Natural killer cell treated with Interleukin-12 subunit alpha and Interleukin-12 subunit beta and Interleukin-15 and Interleukin-18, amount 100 ng/mL, for 72 hours (primary cell): ENCODE measurements around the gene MMEL1. TPM values are rescaled to one million over a fixed set of nuclear protein-coding genes. Genes with fewer than 3 reads are reported as not detected.
"Not testable (repeated sequence)": the region's sequence is repeated elsewhere in the genome, so short reads cannot be mapped to it uniquely, and the experiment has no call there.

Source experiments
- ATAC-seq, 2 donors: fragments of 150-1000 bp; cut with Tn5 transposase in 1 of 2; sonication (Bioruptor Pico), chemical (Tn5 transposase) in 1 of 2; 2 replicates each; pipeline ENCODE4 v1.10.0; 2021
- DNase-seq: peaks from one replicate; pipeline ENCODE4 v3.0.0; 2022; ENCODE audit warnings: low spot score
- H3K27ac Mint-ChIP-seq, 2 donors: 1 replicate in 1 of 2; 2 replicates in 1 of 2; pipeline ENCODE4 v1.8.0; 2022; ENCODE audit warnings: mixed read lengths in 2 of 2, mild to moderate bottlenecking in 1 of 2, moderate library complexity in 1 of 2
- H3K27me3 Mint-ChIP-seq, 2 donors: 1 replicate in 1 of 2; 2 replicates in 1 of 2; pipeline ENCODE4 v1.8.0; 2022; ENCODE audit warnings: mixed read lengths in 2 of 2
- H3K36me3 Mint-ChIP-seq: one replicate; pipeline ENCODE4 v1.8.0; 2022; ENCODE audit warnings: mixed read lengths
- H3K4me1 Mint-ChIP-seq, 2 donors: 1 replicate in 1 of 2; 2 replicates in 1 of 2; pipeline ENCODE4 v1.8.0; 2022; ENCODE audit warnings: low read depth in 2 of 2, mixed read lengths in 2 of 2, mild to moderate bottlenecking in 1 of 2
- H3K4me3 Mint-ChIP-seq: one replicate; pipeline ENCODE4 v1.8.0; 2022; ENCODE audit warnings: mixed read lengths
- H3K9me3 Mint-ChIP-seq: 2 replicates; pipeline ENCODE4 v1.8.0; 2022; ENCODE audit warnings: mixed read lengths
- total RNA-seq, 2 donors: library from RNA; stranded (reverse); gene quantifications; one replicate each; pipeline ENCODE4 v1.2.3, GENCODE V29; 2022

Gene MMEL1
- total RNA-seq, 2 donors from 2014 or later = 0.81 TPM; not detected in 1

GRCh38 chr1:2628191-2628932 is 4.5 kb downstream of the MMEL1 start:
- peaks cover 30 to 36% of the 10 kb centered on the region in 2 donors for H3K27me3 Mint-ChIP-seq
- peaks cover 5 to 9% of the 10 kb centered on the region in 2 donors for H3K4me1 Mint-ChIP-seq
- peaks cover 5% of the 10 kb centered on the region for H3K36me3 Mint-ChIP-seq
- DNase-seq (no peak), ATAC-seq (no peak)
- H3K4me3 Mint-ChIP-seq = no peak overlapping the region
- H3K9me3 Mint-ChIP-seq = peaks cover 7% of the 10 kb centered on the region
- no peak overlapping the region for H3K27ac Mint-ChIP-seq

GRCh38 chr1:2627746-2628145 is 5.1 kb downstream of the MMEL1 start:
- H3K9me3 Mint-ChIP-seq = peaks cover 7% of the 10 kb centered on the region
- H3K27me3 Mint-ChIP-seq = peaks cover 30 to 36% of the 10 kb centered on the region in 2 donors
- H3K4me1 Mint-ChIP-seq = peaks cover 5 to 9% of the 10 kb centered on the region in 2 donors
- peaks cover 5% of the 10 kb centered on the region for H3K36me3 Mint-ChIP-seq
- H3K27ac Mint-ChIP-seq = no peak overlapping the region
- ATAC-seq (no peak), DNase-seq (no peak)
- H3K4me3 Mint-ChIP-seq = no peak overlapping the region

- DNase-seq, ATAC-seq, H3K9me3 Mint-ChIP-seq, H3K36me3 Mint-ChIP-seq, H3K4me3 Mint-ChIP-seq, H3K4me1 Mint-ChIP-seq, H3K27ac Mint-ChIP-seq: not testable (repeated sequence)
- peaks cover 28 to 31% of the 10 kb centered on the region in 2 donors for H3K27me3 Mint-ChIP-seq
Measured at GRCh38 chr1:2625748-2626147, 7.1 kb downstream of the MMEL1 start.

GRCh38 chr1:2625311-2625710 is 7.5 kb downstream of the MMEL1 start:
- H3K36me3 Mint-ChIP-seq = peaks cover under 1% of the 10 kb centered on the region
- no peak overlapping the region for H3K27ac Mint-ChIP-seq
- DNase-seq (no peak), ATAC-seq (no peak)
- H3K27me3 Mint-ChIP-seq = peaks cover 24 to 26% of the 10 kb centered on the region in 2 donors
- H3K4me3 Mint-ChIP-seq = no peak overlapping the region
- peaks cover under 1 to 1% of the 10 kb centered on the region in 2 donors for H3K4me1 Mint-ChIP-seq
- H3K9me3 Mint-ChIP-seq = peaks cover 1% of the 10 kb centered on the region

- Mint-ChIP-seq H3K36me3 (no peaks in the 10 kb centered on the region), H3K4me3 (no peak overlapping the region), H3K27me3 (peaks cover 22 to 24% of the 10 kb centered on the region in 2 donors), H3K9me3 (no peaks in the 10 kb centered on the region), H3K27ac (no peak overlapping the region), H3K4me1 (no peaks in the 10 kb centered on the region)
- ATAC-seq (no peak), DNase-seq (no peak)
Measured at GRCh38 chr1:2624735-2625300, 8.0 kb downstream of the MMEL1 start.

GRCh38 chr1:2623571-2624337 is 9.1 kb downstream of the MMEL1 start:
- peaks cover 22 to 23% of the 10 kb centered on the region in 2 donors for H3K27me3 Mint-ChIP-seq
- H3K36me3 Mint-ChIP-seq = no peaks in the 10 kb centered on the region
- no peak overlapping the region for H3K4me3 Mint-ChIP-seq
- DNase-seq = no peak
- H3K4me1 Mint-ChIP-seq = no peaks in the 10 kb centered on the region
- H3K27ac Mint-ChIP-seq = no peak overlapping the region
- H3K9me3 Mint-ChIP-seq = no peaks in the 10 kb centered on the region
- ATAC-seq = peak in 1 of 2 donors; percentile 40

- Mint-ChIP-seq H3K4me1 (no peaks in the 10 kb centered on the region), H3K36me3 (peaks cover 13% of the 10 kb centered on the region), H3K27ac (no peak overlapping the region), H3K9me3 (peaks cover 3% of the 10 kb centered on the region), H3K4me3 (no peak overlapping the region), H3K27me3 (peaks cover 0 to 10% of the 10 kb centered on the region in 2 donors)
- ATAC-seq (no peak), DNase-seq (no peak)
Measured at GRCh38 chr1:2617971-2618470, 14.8 kb downstream of the MMEL1 start.

GRCh38 chr1:2614145-2614544 is 18.7 kb downstream of the MMEL1 start:
- H3K4me3 Mint-ChIP-seq = no peak overlapping the region
- ATAC-seq = no peak
- no peak overlapping the region for H3K27ac Mint-ChIP-seq
- DNase-seq = no peak
- peaks cover 0 to 3% of the 10 kb centered on the region in 2 donors for H3K27me3 Mint-ChIP-seq
- H3K4me1 Mint-ChIP-seq = no peaks in the 10 kb centered on the region
- H3K36me3 Mint-ChIP-seq = peaks cover 13% of the 10 kb centered on the region
- peaks cover 3% of the 10 kb centered on the region for H3K9me3 Mint-ChIP-seq

- no peak for ATAC-seq
- DNase-seq = no peak
- H3K4me1 Mint-ChIP-seq = no peaks in the 10 kb centered on the region
- H3K4me3 Mint-ChIP-seq = no peak overlapping the region
- no peak overlapping the region for H3K27ac Mint-ChIP-seq
- H3K27me3 Mint-ChIP-seq = no peaks in the 10 kb centered on the region
- H3K9me3 Mint-ChIP-seq = peaks cover 3% of the 10 kb centered on the region
- peaks cover 13% of the 10 kb centered on the region for H3K36me3 Mint-ChIP-seq
Measured at GRCh38 chr1:2612591-2613365, 20.0 kb downstream of the MMEL1 start.

GRCh38 chr1:2611621-2612437 is 21.0 kb downstream of the MMEL1 start:
- Mint-ChIP-seq H3K4me3 (no peak overlapping the region), H3K36me3 (peaks cover 13% of the 10 kb centered on the region), H3K9me3 (peaks cover 3% of the 10 kb centered on the region), H3K4me1 (no peaks in the 10 kb centered on the region), H3K27me3 (no peaks in the 10 kb centered on the region), H3K27ac (no peak overlapping the region)
- ATAC-seq (no peak), DNase-seq (no peak)

GRCh38 chr1:2611031-2611501 is 21.8 kb downstream of the MMEL1 start:
- Mint-ChIP-seq H3K9me3 (peaks cover 3% of the 10 kb centered on the region), H3K36me3 (peaks cover 13% of the 10 kb centered on the region), H3K27me3 (no peaks in the 10 kb centered on the region), H3K27ac (no peak overlapping the region), H3K4me1 (no peaks in the 10 kb centered on the region), H3K4me3 (no peak overlapping the region)
- DNase-seq = no peak
- peak; percentile 31 to 77 for ATAC-seq

- DNase-seq (no peak), ATAC-seq (no peak)
- Mint-ChIP-seq H3K27me3 (no peaks in the 10 kb centered on the region), H3K4me3 (no peak overlapping the region), H3K36me3 (peaks cover 8% of the 10 kb centered on the region), H3K9me3 (peaks cover 2% of the 10 kb centered on the region), H3K27ac (no peak overlapping the region), H3K4me1 (no peaks in the 10 kb centered on the region)
Measured at GRCh38 chr1:2610036-2610959, 22.5 kb downstream of the MMEL1 start.
